SK-N-MC (cell line): Measurements from ENCODE around the gene ANGPTL4.

Source experiments
- EZH2 ChIP-seq: fragments of 200-600 bp; sonication (generic); IDR thresholded peaks from one replicate; pipeline ENCODE4 v1.6.1; 2017; ENCODE audit warnings: antibody characterized with exemption
- POLR2AphosphoS5 ChIP-seq: IDR thresholded peaks from 2 replicates; pipeline ENCODE4 v1.6.1; 2012; ENCODE audit warnings: mild to moderate bottlenecking, low read depth, low read length, borderline replicate concordance

DNA sequence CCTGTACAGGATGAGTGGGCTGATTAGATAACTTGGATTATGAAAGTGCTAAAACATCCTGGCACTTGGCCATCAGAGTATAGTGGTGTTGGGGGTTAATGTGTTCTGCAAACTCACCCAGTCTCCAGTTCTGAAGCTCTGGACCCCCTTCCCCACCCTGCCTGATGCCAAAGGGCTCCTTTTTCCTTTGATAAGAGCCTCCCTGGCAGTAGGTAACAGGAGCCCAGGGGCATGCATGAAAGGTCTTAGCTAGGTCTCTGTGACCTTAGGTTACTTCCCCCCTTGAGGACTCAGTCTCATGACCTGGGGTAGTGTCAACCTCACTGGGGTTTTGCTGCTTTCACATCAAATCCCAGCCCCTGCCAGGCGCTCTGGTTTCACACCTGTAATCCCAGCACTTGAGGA, 40.2 kb upstream of the ANGPTL4 start:
- TF ChIP-seq POLR2AphosphoS5 (no peak; the same call in 1 of the 2 replicates), EZH2 (no peak)
